Measurements from ENCODE around the gene VANGL2.

The VANGL2 gene

GRCh38 chr1:160369087-160369486 is 31.3 kb upstream of the VANGL2 start:
- ATAC-seq = no peak
- TF ChIP-seq RARB (CRISPR knock-in tag; IDR thresholded peaks at IDR 0.05) = no peak
- no peak for TF ChIP-seq ZFP3 (CRISPR knock-in tag; IDR thresholded peaks at IDR 0.05)
- no peak for TF ChIP-seq ZFP30 (CRISPR knock-in tag; IDR thresholded peaks at IDR 0.05)
- no peak for TF ChIP-seq PPARA (CRISPR knock-in tag; IDR thresholded peaks at IDR 0.05; ENCODE audit: borderline replicate concordance)
- no peak for TF ChIP-seq OSR1 (CRISPR knock-in tag; IDR thresholded peaks at IDR 0.05)
- no peak for TF ChIP-seq CREB5 (CRISPR knock-in tag; IDR thresholded peaks at IDR 0.05; ENCODE audit: low read depth)
- TF ChIP-seq TOX (CRISPR knock-in tag; IDR thresholded peaks at IDR 0.05; ENCODE audit: borderline replicate concordance) = no peak
- TF ChIP-seq GLIS3 (CRISPR knock-in tag; IDR thresholded peaks at IDR 0.05) = no peak
- no peak for TF ChIP-seq ZC3H10 (CRISPR knock-in tag; IDR thresholded peaks at IDR 0.05)
- no peak for TF ChIP-seq BACH2 (CRISPR knock-in tag; IDR thresholded peaks at IDR 0.05; ENCODE audit: borderline replicate concordance)

- TF ChIP-seq ZNF565 (CRISPR knock-in tag; conservative IDR thresholded peaks at IDR 0.05; ENCODE audit: low read depth) (no peak), ZFP30 (CRISPR knock-in tag; IDR thresholded peaks at IDR 0.05) (no peak), ZNF70 (CRISPR knock-in tag; IDR thresholded peaks at IDR 0.05) (no peak), RARB (CRISPR knock-in tag; IDR thresholded peaks at IDR 0.05) (no peak), TSHZ2 (CRISPR knock-in tag; IDR thresholded peaks at IDR 0.05) (no peak), ZNF8 (CRISPR knock-in tag; IDR thresholded peaks at IDR 0.05) (no peak), POU6F1 (CRISPR knock-in tag; IDR thresholded peaks at IDR 0.05; ENCODE audit: borderline replicate concordance, low read depth) (no peak), PPARA (CRISPR knock-in tag; IDR thresholded peaks at IDR 0.05; ENCODE audit: borderline replicate concordance) (no peak), TCF4 (CRISPR knock-in tag; IDR thresholded peaks at IDR 0.05; ENCODE audit: borderline replicate concordance) (no peak), OSR1 (CRISPR knock-in tag; IDR thresholded peaks at IDR 0.05) (no peak), ARNTL (CRISPR knock-in tag; IDR thresholded peaks at IDR 0.05; ENCODE audit: borderline replicate concordance, low read depth) (no peak), TOX (CRISPR knock-in tag; IDR thresholded peaks at IDR 0.05; ENCODE audit: borderline replicate concordance) (no peak), SNAI2 (CRISPR knock-in tag; IDR thresholded peaks at IDR 0.05) (no peak), ESRRG (CRISPR knock-in tag; IDR thresholded peaks at IDR 0.05) (no peak), GLIS3 (CRISPR knock-in tag; IDR thresholded peaks at IDR 0.05) (no peak), BACH2 (CRISPR knock-in tag; IDR thresholded peaks at IDR 0.05; ENCODE audit: borderline replicate concordance) (no peak), ZC3H10 (CRISPR knock-in tag; IDR thresholded peaks at IDR 0.05) (no peak), PATZ1 (CRISPR knock-in tag; IDR thresholded peaks at IDR 0.05; ENCODE audit: borderline replicate concordance) (no peak)
- ATAC-seq = no peak
These were observed 29.6 kb upstream of the VANGL2 start for GRCh38 chr1:160370561-160371345.

GRCh38 chr1:160371346-160371631 is 29.1 kb upstream of the VANGL2 start:
- no peak for ATAC-seq
- TF ChIP-seq ARNTL (CRISPR knock-in tag; IDR thresholded peaks at IDR 0.05; ENCODE audit: borderline replicate concordance, low read depth) (no peak), CSDC2 (CRISPR knock-in tag; IDR thresholded peaks at IDR 0.05) (no peak), ESRRG (CRISPR knock-in tag; IDR thresholded peaks at IDR 0.05) (no peak), PATZ1 (CRISPR knock-in tag; IDR thresholded peaks at IDR 0.05; ENCODE audit: borderline replicate concordance) (no peak), TSHZ2 (CRISPR knock-in tag; IDR thresholded peaks at IDR 0.05) (no peak), ZFP3 (CRISPR knock-in tag; IDR thresholded peaks at IDR 0.05) (no peak), CSRNP3 (CRISPR knock-in tag; IDR thresholded peaks at IDR 0.05) (no peak), TCF4 (CRISPR knock-in tag; IDR thresholded peaks at IDR 0.05; ENCODE audit: borderline replicate concordance) (no peak), OSR1 (CRISPR knock-in tag; IDR thresholded peaks at IDR 0.05) (no peak), TOX (CRISPR knock-in tag; IDR thresholded peaks at IDR 0.05; ENCODE audit: borderline replicate concordance) (no peak), GLIS3 (CRISPR knock-in tag; IDR thresholded peaks at IDR 0.05) (no peak), ZNF565 (CRISPR knock-in tag; conservative IDR thresholded peaks at IDR 0.05; ENCODE audit: low read depth) (no peak)

Data from SK-N-SH treated with all-trans-retinoic acid at 6 μM for 48 hours (cell line).